Fibroblast of villous mesenchyme (primary cell): Measurements from ENCODE around the gene CCDC82. TPM values are rescaled to one million over a fixed set of nuclear protein-coding genes. Genes with fewer than 3 reads are reported as not detected.

Experiments
- DNase-seq: peaks from one replicate; pipeline ENCODE4 v3.0.0-alpha.2; 2010; ENCODE audit warnings: low read depth
- H3K4me3 ChIP-seq: 2 replicates; pipeline ENCODE4 v1.5.1; 2011; ENCODE audit warnings: low read depth, mild to moderate bottlenecking, low read length
- CTCF ChIP-seq: IDR thresholded peaks from 2 replicates; pipeline ENCODE4 v1.5.1; 2012; ENCODE audit warnings: low read depth, mild to moderate bottlenecking, low read length; ENCODE audit not compliant: insufficient read depth
- total RNA-seq: library from RNA; depleted of rRNA; stranded (reverse); fragments of >200 nt; gene quantifications from 2 replicates; pipeline ENCODE4 v1.2.3, GENCODE V29; 2012

The CCDC82 gene
- total RNA-seq, 1 donor: 17.7 TPM

GRCh38 chr11:96400697-96401096, 11.0 kb upstream of the CCDC82 start:
- H3K4me3 ChIP-seq: no peak overlapping the region
- no peak for TF ChIP-seq CTCF
- DNase-seq: no peak

GRCh38 chr11:96397863-96398262, 8.2 kb upstream of the CCDC82 start:
- no peak overlapping the region for H3K4me3 ChIP-seq
- TF ChIP-seq CTCF: no peak
- DNase-seq: no peak

GRCh38 chr11:96396637-96397036, 6.9 kb upstream of the CCDC82 start:
- TF ChIP-seq CTCF: no peak
- no peak overlapping the region for H3K4me3 ChIP-seq
- DNase-seq: no peak

- TF ChIP-seq CTCF: no peak
- DNase-seq: no peak
- no peak overlapping the region for H3K4me3 ChIP-seq
These were observed 5.1 kb upstream of the CCDC82 start for GRCh38 chr11:96394773-96395172.

- DNase-seq: peak; percentile 61
- TF ChIP-seq CTCF: peak; percentile 70
These were observed 4.1 kb upstream of the CCDC82 start for GRCh38 chr11:96393753-96394348.

GRCh38 chr11:96391698-96392307, 2.1 kb upstream of the CCDC82 start:
- no peak for DNase-seq
- H3K4me3 ChIP-seq: no peak overlapping the region
- no peak for TF ChIP-seq CTCF

More at GRCh38 chr11:96393753-96394348, 4.1 kb upstream of the CCDC82 start:
- H3K4me3 ChIP-seq: no peak overlapping the region

- peak; percentile 64 for DNase-seq
- no peak for TF ChIP-seq CTCF
- peak overlapping the region; percentile 97 for H3K4me3 ChIP-seq
These were observed 728 bp upstream of the CCDC82 start for GRCh38 chr11:96390488-96390792.
